NOMO-1 treated with DMSO at 0.1 percent for 48 hours (cell line): Measurements from ENCODE around the gene SMCO4.

ENCODE experiments used
- DNase-seq: peaks from one replicate; lab custom pipeline; 2025; ENCODE audit not compliant: unreplicated experiment; lab: John Stamatoyannopoulos, UW

SMCO4 gene

DNA sequence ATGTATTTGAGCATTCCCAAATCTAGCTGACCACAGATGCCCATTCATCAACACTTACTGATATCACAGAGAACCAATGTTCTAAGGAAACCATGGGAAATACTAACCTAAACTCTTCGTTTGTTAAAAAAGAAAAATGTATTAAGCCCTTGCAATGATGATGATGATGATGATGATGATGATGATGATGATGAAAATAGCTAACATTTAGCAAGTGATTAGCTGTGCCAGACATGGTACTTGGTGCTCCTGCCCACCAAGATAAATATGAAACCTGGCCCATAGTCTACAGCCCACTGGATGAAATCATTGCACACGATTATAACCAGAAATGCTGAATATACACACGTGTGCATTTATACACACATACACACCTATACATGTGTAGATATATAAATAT lies 37.5 kb downstream of the SMCO4 start:
- DNase-seq, result no peak

DNA sequence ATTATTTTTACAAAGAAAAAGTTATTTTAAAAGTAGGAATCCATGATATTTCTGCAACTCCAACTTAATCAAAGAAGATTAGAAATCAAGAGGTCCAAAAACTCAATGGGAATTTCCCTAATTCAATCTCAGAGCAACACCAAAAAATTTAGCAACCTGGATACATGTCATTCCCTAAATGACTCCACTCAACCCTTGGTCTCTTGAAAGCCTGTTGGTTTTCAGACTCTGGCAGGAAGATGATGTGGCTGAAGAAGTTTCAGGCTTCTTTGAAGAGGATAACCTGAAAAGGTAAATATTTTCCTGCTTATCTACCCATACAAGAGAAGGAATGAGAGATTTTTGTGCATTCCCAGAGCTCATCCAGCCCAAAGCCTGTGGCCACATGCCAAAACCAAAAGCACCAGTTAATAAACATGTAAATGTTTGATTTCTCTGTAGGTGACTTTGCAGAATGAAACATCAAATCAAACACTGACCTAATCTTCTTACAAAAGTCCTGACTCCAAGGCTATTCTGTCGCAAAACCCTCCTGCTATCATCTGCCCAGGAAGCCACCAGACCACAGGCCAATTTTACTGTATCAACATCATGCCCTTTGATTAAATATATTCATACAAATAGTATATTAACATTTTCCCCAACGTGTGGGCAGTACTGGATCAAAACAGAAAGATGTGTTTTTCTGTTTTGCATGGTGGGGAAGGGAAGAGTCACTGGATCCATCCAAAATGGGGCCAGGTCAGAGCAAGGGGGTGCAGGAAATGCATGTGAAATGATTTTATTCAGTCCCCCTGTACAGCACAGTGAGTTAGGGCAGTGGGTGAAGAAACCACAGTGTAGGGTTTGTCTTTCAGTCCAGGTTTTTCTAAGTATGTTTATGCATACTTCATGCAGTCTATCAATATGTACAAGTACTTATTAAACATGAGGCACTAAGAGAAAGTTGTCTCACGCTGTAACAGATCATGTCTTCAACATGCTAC lies 38.8 kb downstream of the SMCO4 start:
- DNase-seq, result no peak

DNA sequence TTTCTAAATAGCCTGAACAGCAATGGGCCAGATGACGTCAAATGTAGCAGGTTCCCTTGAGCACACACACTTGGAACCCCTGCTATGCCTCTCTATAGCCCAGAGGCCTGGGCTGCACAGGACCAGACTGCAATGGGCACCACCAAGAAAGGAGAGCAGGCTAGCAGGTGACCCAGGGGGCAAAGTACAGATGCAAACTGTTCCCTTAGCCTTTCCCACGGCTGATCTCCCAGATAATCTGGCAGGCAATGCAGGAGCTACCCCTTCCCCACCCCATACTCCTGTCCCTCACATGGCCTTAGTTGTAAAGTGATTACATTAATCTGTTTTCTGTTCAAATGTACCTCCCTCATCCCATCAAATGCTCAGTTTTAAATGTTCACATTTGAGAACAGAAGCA lies 41.3 kb downstream of the SMCO4 start:
- no peak for DNase-seq

DNA sequence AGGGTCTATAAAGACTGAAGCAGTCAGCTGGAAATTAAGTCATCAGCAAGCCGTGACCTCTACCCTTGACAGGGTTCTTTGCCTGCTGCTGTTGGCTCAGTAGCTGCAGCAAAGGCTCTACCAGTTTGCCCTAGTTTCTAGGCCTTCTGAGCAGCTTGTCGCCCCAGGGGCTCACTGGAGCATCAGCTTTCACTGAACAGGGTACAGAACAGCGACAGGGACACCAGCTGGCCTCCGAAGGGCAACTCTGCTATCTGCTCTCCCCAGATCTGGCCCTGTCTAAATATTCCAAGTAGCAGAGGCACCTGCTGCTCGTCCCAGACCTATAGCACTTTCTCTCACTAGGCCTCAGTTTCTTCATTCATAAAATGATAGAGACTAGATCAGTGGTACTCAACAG lies 42.4 kb downstream of the SMCO4 start:
- no peak for DNase-seq

DNA sequence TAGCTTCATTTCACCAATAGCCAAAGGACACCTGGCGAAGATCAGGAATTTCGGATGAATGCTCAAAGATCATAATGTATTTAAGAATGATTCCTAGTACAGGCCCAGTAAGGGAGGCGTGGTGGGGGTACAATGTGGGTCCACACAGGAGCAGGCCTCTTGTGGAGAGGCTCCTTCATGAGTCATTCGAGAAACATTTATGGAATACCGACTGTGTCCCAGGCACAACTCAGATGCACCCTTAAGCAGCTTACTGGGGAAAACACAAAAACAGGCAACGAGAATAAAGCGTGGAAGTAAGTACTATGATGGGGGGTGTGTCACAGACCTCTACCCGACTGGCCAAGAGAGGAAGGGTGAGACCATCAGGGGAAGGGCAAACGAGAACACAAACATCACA lies 44.5 kb downstream of the SMCO4 start:
- DNase-seq, result no peak

DNA sequence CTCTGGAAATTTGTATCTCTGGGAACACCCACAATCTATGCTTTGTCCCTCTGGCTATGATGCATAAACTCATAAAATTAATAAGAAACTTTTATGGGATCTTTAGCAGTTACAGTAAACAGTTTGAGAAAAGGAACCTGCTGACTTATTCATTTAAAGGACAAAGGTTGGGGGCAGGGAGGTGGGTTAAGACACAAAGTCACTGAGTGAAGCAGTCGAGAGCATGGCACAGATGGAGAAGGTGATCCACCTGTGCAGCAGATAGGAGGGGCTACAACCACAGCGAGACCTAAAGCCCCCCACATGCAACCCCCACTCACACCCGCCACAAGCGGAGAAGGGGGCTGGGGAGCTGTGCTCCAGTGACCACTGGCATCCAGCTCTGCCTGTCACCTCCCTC lies 45.0 kb downstream of the SMCO4 start:
- DNase-seq, result no peak

DNA sequence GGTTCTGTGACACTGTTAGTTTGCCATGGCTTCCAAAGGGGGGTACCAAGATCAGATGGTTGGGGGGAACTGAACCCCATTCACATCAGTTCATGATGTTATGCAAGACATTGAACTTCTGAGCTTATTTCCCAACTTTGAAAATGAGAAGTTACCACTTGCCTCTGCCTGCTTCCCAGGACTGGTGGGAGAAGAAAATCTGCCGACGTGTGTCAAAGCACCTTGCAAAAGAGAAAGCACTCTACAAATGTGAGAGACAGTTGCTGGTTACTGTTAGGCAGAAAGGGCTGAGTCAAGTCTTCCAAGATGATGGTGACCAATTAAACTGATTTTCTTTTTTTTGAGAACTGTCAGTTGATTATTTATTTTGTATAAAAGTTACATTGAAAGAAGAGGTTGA lies 45.6 kb downstream of the SMCO4 start:
- peak; percentile 77 for DNase-seq

DNA sequence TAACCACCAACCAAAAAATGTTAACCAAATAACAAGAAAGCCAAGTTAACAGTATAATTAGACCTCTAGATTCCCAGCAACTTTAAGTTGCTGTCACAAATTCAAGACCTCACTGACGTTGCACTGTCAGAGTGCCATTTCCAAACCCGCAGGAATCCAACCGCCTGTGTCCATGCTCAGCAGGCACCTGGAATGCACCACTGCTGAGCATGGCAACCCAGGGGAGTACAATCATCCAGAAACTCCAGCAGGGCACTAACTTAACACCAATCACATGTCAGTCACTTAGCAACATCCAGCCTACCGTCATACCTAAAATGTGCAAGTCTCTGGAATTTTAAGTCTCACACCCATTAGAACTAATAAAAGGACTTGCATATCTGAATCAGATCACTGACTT lies 48.8 kb downstream of the SMCO4 start:
- no peak for DNase-seq

DNA sequence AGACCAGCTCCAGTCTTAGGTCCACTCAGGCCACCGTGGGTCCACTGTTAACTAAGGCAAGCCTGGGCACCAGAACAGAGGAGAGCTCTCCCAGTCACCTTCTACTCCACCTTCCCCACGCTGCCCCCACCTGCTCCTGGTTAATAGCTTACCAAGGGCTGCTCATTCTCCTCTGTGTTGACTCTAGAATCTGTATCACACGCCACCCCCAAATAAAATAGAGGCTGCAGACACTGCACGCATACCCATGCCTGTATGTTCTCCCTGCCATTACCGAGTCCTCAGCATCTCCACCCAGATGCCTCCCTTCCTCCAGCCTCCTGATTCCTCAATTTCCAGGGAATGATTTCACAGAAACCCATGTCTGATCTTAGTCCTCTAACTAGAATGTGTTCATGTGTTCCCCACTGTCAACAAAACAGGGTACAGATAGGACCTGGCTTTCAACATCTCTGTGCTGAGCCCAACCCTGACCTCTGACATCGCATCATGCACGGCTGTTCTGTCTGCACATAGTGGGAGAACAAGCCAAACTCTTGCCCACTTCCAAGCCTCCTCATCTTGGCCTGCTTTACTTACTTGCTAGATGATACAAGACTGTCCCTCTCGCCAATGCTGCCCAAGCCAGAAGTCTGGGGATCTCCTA lies 49.8 kb downstream of the SMCO4 start:
- no peak for DNase-seq

DNA sequence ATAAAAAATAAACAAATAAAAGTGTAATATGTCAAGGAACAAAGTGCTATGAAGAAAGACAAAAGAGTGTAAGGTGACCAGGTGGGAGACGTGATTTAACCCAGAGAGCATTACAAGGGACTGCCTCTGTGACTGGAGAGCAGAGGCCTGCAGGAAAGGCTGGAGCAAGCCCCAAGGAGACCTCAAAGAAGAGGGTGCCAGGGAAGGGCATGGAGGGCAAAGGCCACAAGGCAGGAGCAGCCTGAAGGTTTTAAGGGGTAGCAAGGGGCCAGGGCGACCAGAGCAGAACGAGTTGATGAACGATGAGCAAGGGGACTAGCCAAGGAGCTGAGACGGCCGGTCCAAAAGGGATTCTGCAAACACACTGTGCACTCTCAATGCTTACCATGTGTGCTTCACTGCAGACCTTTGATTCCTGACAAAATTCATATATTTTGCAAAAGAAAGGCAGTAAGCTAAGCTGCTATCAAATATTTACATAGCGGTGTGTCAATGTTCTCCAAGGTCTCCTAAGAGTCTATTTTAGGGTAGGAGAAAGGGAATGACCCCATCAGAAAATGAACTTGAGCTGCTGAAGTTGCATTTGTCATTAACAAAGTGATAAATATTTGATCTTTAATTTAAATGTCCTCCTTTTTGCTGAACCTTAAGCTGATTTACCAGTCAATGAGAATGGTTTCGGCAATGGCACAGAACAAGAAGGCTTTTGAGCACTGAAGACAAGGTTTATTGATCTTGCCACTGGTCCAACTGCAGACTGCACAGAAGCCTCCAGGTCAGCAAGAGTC lies 50.5 kb downstream of the SMCO4 start:
- DNase-seq, result no peak

DNA sequence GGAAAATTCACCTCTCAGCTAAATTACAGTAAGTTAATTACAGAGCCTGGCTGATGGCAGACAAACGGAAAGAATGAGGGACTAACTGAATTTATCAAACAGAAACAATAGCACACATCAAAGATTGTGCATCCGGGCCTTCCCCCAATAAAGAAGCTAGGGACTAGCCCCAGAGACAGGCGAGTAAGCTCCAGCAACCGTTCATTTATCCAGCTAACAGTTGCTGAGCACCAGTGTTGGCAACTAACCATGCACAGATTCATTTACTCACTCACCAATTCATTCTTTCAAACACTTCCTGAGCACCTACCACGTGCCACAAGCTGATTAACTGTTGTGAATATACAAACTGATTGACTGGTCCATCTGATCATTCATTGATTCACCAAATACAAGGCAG lies 51.2 kb downstream of the SMCO4 start:
- DNase-seq, result no peak

DNA sequence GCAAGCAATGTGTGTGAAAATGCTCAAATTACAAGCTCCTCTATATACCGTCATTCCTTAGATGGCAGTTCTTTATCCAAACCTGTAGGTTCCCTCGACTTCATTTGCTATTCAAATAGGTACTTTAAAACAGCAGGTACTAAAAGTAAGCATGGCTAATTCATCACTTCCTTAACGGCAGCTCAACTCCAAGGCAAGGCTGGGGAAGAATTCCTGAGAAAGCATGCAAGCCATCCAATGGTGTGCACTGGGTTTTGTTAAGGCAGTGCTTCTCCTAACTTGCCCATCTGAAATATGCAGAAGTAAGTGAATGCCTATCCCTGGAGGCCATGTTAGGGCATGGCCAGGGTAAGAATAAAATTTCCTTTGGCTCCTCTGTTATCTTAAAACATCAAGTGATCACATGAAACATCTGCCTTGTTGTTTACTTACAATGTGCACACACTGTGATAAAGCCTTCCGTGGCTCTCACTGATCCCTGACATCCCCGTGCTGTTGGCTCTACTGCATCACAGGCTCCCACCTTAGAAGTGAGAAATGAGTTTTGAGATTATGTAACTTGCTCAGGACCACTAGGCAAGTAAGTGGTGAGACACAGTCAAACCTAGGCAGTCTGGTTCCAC lies 52.1 kb downstream of the SMCO4 start:
- no peak for DNase-seq

DNA sequence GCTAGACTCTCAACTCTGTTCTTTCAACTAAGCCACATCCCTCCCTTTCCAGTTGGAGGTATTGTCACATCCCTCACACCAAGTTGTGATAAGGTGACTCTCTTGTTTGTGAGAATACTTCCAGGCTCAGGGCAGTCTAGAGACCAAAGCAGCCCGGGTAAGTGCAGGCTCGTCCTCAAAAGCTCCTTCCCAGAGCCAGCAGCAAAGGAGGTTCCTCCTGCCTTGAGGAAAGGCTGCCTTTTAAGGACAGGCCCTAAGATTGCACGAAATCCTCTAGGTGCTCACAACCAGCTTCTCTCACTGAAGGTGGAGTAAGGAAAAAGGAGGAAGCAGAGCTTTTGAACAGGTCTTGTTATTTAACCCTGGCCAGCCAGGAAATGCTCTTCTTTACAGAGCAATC lies 53.4 kb downstream of the SMCO4 start:
- no peak for DNase-seq

DNA sequence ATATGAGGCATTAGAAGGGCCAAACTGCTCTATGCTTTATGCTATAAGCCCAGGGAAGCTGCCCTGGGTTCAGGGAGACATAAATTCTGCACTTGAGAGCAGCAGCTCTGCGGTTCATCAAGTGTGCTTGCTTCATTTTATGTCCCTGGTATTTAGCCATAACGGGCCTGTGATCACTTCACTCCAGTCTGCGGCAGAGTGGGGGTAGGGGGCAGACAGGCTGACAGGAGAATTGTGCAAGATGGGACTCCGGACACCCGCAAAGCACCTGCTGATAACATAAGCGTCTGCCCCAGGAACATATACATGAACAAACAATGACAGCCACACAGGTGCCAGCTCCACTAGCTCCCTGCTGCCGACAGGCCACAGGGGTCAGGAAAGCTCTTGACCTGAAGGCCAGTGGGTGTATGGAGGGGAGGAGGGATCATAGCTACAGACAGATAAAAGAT lies 56.1 kb downstream of the SMCO4 start:
- DNase-seq, result peak; percentile 72

DNA sequence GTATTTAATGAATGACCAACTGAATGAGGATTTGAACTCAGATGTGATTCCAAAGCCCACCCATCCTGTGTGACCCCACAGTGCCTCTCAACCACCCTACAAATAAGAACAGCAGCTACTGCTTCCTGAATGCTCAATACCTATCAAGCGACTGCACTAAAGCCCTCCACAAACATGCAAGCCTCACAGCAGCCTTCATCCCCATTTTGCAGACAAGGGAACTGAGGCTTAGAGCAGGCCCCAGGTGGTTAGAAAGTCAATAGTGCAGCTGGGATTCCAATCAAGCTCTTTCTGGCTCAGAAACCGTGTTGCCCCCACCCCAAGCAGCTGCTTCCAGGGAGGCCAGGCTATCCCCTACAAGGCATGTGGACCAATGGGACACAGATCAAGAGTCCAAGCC lies 57.2 kb downstream of the SMCO4 start:
- DNase-seq, result no peak

DNA sequence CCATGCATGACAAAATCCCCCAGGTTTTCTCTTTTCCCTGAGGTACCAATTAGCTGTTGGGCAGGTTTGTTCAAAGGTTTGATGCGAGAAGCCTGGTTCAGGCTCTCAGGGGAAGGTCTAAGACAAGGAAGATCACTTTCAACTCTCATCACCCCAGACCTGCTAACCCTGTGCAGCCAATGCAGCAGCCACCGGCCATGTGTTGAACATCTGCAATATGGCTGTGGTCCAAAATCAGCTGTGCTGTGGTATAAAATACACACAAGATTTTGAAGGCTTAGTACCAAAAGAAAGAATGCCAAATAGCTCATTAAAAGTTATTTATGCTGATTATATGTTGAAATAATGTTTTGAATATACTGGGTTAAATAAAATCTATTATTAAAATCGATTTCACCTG lies 58.5 kb downstream of the SMCO4 start:
- DNase-seq, result no peak

DNA sequence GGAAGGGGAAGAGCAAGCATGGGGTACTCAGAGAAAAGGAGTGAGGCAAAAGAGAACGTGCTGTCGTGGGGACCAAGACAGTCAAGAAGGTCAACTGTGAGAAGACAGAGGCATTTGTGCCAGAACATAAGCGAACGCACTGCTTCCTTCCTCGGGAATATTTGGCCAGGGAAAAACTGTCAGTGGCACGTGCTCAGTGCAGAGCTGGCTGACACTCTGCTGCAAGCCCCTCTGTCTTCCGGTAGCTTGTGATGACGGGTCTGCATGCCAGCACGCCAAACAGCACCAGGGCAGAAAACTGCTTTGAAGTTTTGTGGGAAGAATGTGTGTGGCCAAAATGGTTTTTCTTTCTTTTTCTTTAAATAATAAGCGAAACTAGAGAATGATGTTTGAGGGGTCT lies 60.6 kb downstream of the SMCO4 start:
- DNase-seq, result no peak

DNA sequence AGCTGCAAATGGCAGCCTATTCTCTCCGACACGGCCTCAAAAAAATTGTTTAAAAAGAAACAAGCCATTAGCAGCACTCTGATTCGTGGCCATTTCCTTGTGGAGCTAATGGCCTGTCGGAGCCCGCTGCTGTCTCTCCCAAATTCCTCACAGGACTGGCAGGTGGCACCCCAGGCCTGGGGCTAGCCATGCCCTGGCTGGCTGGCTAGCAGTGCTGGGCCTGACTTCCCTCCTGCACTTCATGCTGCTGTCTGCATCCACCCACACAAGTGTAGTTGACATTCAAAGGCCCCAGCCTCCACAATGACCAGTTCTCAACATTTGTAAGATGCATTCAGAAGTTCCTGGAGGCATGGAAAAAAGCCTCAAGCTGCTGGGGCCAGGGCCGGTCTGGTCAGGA lies 61.5 kb downstream of the SMCO4 start:
- no peak for DNase-seq

DNA sequence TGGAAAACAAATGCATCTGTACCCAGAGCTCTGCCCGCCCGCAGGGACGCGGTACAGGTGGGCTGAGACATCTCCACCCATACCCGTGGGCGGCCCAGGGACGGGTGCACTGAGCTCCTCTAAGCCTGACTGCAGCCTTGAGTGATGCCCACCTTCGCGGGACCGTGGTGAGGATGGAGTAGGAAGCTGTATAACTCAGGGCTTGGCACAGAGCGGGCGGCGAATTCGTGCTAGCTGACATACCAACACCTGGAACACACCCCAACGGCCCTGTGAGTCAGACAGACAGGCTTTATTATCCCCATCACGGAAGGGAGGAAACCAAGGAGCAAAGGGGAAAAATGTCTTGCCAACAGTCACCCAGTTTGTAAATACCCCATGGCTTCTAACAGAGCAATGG lies 61.9 kb downstream of the SMCO4 start:
- DNase-seq, result no peak

DNA sequence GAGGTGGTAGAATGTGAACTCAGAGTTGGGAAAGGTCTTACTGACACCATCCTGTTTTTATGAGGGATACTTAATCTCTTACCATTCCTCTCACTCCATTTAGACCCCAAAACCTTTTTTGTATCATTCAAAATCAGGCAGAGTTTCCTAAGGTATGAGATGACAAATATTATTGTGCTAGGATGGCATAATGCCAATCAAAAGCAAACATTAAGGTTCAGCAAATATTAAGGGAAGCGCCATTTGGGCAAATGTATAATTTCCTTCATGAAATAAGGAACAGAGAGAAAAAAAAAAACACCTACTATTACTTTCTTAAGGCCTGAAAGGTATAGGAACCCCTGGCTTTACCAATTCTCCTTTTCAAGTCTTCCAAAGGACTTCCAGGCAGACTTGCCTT lies 62.4 kb downstream of the SMCO4 start:
- DNase-seq, result no peak

DNA sequence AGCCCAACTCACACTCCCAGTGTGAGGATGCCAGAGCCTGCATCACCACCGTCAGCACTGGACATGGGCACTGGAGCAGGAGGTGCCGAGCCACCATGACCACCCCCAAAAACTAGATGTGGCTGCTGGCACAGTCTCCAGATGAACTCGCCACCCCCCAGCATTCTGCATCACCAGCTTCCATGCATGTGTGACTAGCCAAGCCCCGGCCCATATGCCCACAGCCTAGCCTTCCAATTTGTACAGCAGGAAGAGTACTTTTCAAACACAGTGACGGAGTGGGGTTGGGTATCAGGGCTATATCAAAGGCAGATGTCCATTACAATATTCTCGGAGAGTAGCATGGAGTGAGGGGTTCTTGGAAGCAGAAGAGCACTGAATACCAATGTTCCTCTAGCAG lies 62.9 kb downstream of the SMCO4 start:
- no peak for DNase-seq
